Measurements from ENCODE around the gene FAM149A.

- TF ChIP-seq EP300 (IDR thresholded peaks at IDR 0.05): no peak
- TF ChIP-seq CTCF (IDR thresholded peaks at IDR 0.05): no peak
These were observed 47.0 kb downstream of the FAM149A start for GRCh38 chr4:186151499-186151898.

Data from stomach (tissue), 4 donors.